A673 (cell line): ENCODE results near the gene PLEKHB2. TPM values are rescaled to one million over a fixed set of nuclear protein-coding genes. Genes with fewer than 3 reads are reported as not detected.

Source experiments
- BruUV-seq: library from RNA; stranded (reverse); fragments of 400-500 nt; replicated peaks from 2 replicates; lab custom pipeline; 2021; lab: Mats Ljungman, UMichigan
- CTCF ChIA-PET: fragments of 300-600 bp; sonication (Branson Sonifier 250); formaldehyde crosslinking; loops from one replicate; lab custom pipeline; 2022; ENCODE audit warnings: antibody characterized with exemption; lab: Charles Lee
- POLR2A ChIA-PET: fragments of 300-600 bp; sonication (Branson Sonifier 250); formaldehyde crosslinking; loops from one replicate; lab custom pipeline; 2022; ENCODE audit warnings: antibody characterized with exemption; ENCODE audit not compliant: low non-redundant PET; lab: Charles Lee
- DNase-seq: peaks from one replicate; pipeline ENCODE4 v3.0.0-alpha.2; 2015; ENCODE audit warnings: low spot score
- H3K27ac ChIP-seq: fragments of 200-600 bp; sonication (generic); 2 replicates; pipeline ENCODE4 v1.5.1; 2016; ENCODE audit warnings: mixed run types, low read depth, mild to moderate bottlenecking, mixed read lengths, antibody characterized with exemption, low read length; ENCODE audit not compliant: poor library complexity, severe bottlenecking
- H3K27me3 ChIP-seq: fragments of 200-600 bp; sonication (generic); replicated peaks from 2 replicates; pipeline ENCODE4 v1.6.1; 2017; ENCODE audit warnings: mixed run types, low read depth, mild to moderate bottlenecking, mixed read lengths, antibody characterized with exemption, low read length; ENCODE audit not compliant: insufficient read depth, poor library complexity
- H3K36me3 ChIP-seq: fragments of 200-600 bp; sonication (generic); 2 replicates; pipeline ENCODE4 v1.6.1; 2016; ENCODE audit warnings: mixed run types, mild to moderate bottlenecking, mixed read lengths, antibody characterized with exemption, low read length; ENCODE audit not compliant: insufficient read depth, poor library complexity, severe bottlenecking
- H3K4me1 ChIP-seq: fragments of 200-600 bp; sonication (generic); 2 replicates; pipeline ENCODE4 v1.6.1; 2017; ENCODE audit warnings: mixed run types, mild to moderate bottlenecking, mixed read lengths, antibody characterized with exemption, low read length; ENCODE audit not compliant: insufficient read depth, poor library complexity, severe bottlenecking
- H3K4me3 ChIP-seq: fragments of 200-600 bp; sonication (generic); 2 replicates; pipeline ENCODE4 v1.5.1; 2016; ENCODE audit warnings: low read depth, mixed run types, mild to moderate bottlenecking, mixed read lengths, low read length; ENCODE audit not compliant: poor library complexity, severe bottlenecking
- H3K9me3 ChIP-seq: fragments of 200-600 bp; sonication (generic); 2 replicates; pipeline ENCODE4 v1.6.1; 2016; ENCODE audit warnings: mixed run types, low read depth, mild to moderate bottlenecking, mixed read lengths, antibody characterized with exemption, low read length; ENCODE audit not compliant: poor library complexity, severe bottlenecking
- EZH2 ChIP-seq: fragments of 200-600 bp; sonication (generic); IDR thresholded peaks from 2 replicates; pipeline ENCODE4 v1.6.1; 2017; ENCODE audit warnings: borderline replicate concordance, low read depth, mild to moderate bottlenecking, mixed read lengths, antibody characterized with exemption, low read length; ENCODE audit not compliant: poor library complexity, severe bottlenecking
- intact Hi-C: fragments of 100-400 bp; cut with micrococcal nuclease; formaldehyde crosslinking; loops from one replicate; pipeline ENCODE4 v1.10.0; 2022; ENCODE audit not compliant: unreplicated experiment
- total RNA-seq: library from RNA; stranded (reverse); gene quantifications from 2 replicates; pipeline ENCODE4 v1.2.3, GENCODE V29; 2021
- TF ChIP-seq, protein P1 (sequence below): fragments of 300-800, 200-600 bp; sonication (generic); conservative IDR thresholded peaks from 2 replicates; pipeline ENCODE4 v1.5.1; 2017; ENCODE audit warnings: low read depth, mild to moderate bottlenecking, antibody characterized with exemption, low read length, moderate library complexity, mixed read lengths

The PLEKHB2 gene
- total RNA-seq, 1 experiment from 2014 or later = 63.8 TPM

GRCh38 chr2:131058214-131058843 is 46.8 kb upstream of the PLEKHB2 start:
- no peak overlapping the region for H3K27ac ChIP-seq
- ChIA-PET CTCF (no interaction called here), POLR2A (no interaction called here)
- no TSS peak for BruUV-seq
- no peaks in the 10 kb centered on the region for H3K27me3 ChIP-seq
- DNase-seq = no peak
- peaks cover 43% of the 10 kb centered on the region for H3K36me3 ChIP-seq
- intact Hi-C loops = no loop called here
- H3K4me1 ChIP-seq = peaks cover 17% of the 10 kb centered on the region
- no peak overlapping the region for H3K4me3 ChIP-seq
- no peaks in the 10 kb centered on the region for H3K9me3 ChIP-seq
- no peak for TF ChIP-seq EZH2
- TF ChIP-seq, protein P1, sequence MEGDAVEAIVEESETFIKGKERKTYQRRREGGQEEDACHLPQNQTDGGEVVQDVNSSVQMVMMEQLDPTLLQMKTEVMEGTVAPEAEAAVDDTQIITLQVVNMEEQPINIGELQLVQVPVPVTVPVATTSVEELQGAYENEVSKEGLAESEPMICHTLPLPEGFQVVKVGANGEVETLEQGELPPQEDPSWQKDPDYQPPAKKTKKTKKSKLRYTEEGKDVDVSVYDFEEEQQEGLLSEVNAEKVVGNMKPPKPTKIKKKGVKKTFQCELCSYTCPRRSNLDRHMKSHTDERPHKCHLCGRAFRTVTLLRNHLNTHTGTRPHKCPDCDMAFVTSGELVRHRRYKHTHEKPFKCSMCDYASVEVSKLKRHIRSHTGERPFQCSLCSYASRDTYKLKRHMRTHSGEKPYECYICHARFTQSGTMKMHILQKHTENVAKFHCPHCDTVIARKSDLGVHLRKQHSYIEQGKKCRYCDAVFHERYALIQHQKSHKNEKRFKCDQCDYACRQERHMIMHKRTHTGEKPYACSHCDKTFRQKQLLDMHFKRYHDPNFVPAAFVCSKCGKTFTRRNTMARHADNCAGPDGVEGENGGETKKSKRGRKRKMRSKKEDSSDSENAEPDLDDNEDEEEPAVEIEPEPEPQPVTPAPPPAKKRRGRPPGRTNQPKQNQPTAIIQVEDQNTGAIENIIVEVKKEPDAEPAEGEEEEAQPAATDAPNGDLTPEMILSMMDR = no peak

- intact Hi-C loops = no loop called here
- ChIA-PET CTCF (no interaction called here), POLR2A (no interaction called here)
- no peak overlapping the region for H3K27ac ChIP-seq
- TF ChIP-seq, protein P1 = no peak
- no peak for TF ChIP-seq EZH2
- H3K36me3 ChIP-seq = peaks cover 40% of the 10 kb centered on the region
- no peak for DNase-seq
- peaks cover 17% of the 10 kb centered on the region for H3K4me1 ChIP-seq
- H3K27me3 ChIP-seq = no peaks in the 10 kb centered on the region
- H3K9me3 ChIP-seq = no peaks in the 10 kb centered on the region
- no TSS peak for BruUV-seq
- H3K4me3 ChIP-seq = no peak overlapping the region
Measured at GRCh38 chr2:131058920-131059319, 46.2 kb upstream of the PLEKHB2 start.

DNA sequence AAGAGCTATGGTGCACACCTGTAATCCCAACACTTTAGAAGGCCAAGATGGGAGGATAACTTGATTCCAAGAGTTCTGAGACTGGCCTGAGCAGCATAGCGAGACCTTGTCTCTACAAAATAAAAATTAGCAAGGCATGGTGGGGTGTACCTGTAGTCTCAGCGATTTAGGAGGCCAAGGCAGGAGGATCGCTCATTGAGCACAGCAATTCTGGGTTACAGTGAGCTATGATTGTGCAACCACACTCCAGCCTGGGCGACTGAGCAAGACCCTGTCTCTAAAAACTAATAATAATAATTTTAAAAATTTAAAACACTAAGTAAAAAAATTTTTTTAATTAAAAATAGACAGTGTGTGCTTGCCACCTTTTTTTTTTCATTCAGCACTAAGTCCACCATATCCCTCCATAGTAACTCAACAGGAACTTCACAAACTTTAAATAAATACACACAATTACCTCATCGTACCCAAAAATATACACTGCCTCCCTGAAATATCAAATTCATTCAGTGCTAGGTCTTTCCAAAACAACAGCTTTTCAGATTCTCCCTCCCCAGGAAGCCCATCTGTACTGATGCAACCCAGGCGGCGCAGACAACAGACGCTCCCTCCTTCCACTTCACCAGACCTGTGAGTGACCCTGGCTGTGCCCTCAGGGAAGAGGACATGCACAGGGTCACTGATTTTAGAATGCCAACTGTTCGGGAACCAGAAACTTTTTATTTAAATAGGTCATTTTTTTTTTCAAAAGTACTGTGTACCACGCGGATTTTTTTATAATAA is 41.4 kb upstream of the PLEKHB2 start:
- Histone ChIP-seq H3K36me3 (peaks cover 28% of the 10 kb centered on the region), H3K27ac (no peak overlapping the region), H3K27me3 (no peaks in the 10 kb centered on the region), H3K4me1 (no peaks in the 10 kb centered on the region), H3K4me3 (no peak overlapping the region), H3K9me3 (no peaks in the 10 kb centered on the region)
- no peak for DNase-seq
- POLR2A ChIA-PET = no interaction called here
- CTCF ChIA-PET = no interaction called here
- BruUV-seq = no TSS peak
- TF ChIP-seq, protein P1 = no peak
- no peak for TF ChIP-seq EZH2
- intact Hi-C loops = no loop called here
